ENCODE measurements around the gene SPINT1.
A peak's percentile ranks its signal among the peaks of the same experiment; 100 is the strongest.

The SPINT1 gene

DNA sequence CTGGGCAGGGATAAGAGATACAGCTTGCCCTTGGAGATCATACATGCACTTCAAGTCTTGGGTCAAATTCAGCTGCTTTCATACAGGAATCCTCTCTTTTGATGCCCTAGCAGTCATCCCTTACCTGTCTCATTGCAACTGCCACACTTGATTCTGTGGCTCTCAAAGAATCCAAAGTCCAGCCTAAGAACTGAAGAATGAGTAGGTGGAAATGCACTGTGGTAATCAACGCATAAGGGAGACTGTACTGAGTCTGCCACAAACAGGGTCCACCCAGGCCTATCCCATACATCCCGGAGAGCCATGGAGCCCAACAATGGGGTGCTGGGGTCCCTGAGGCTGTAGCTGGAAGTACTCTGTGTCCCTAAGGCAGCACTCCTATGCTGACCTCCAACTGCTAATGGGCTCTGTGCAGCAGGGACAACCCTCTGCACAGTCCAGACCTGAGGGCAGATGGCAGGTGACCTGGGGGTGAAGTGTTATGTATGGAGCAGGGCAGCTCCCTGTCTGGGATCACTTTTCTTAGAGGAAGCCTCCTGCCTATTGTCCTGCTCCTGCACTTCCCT, 48.7 kb downstream of the SPINT1 start:
- no peak for DNase-seq (ENCODE audit: low read depth in 3 of 3)

DNA sequence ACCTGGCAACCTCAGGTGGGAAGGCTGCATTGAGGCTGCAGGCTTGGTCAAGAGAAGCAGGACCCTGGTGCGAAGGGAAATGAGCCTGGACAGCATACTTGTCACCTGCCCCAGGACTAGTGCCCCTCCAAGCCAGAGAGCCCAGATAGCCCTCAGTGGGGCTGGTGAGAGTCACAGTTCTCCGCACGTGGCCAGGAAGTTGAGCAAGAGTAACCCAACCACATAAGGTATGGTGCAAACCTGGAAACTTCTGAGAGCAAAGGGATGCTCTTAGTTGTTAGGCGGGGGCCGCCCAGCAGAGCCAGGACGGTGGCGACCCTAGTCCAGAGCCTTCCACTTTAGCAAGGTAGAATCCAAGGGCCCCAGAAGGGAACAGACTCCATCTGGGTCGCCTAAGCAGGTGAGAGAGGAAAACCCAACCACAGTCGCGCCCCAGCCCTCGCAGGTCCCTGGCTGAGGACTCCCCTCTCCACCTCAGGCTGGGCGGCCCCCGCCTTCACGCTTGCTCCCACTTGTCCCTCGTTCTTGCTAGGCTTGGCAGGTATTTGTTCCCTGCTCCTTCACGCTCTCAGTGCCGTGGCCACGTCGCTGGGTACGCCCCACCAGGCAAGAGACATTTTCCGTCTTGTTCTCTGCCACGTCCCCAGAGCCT, 49.3 kb downstream of the SPINT1 start:
- no peak for DNase-seq (ENCODE audit: low read depth in 3 of 3)

GRCh38 chr15:40893733-40894680, 50.2 kb downstream of the SPINT1 start, which contains the start of gene VPS18:
Gene VPS18, plus strand, starts transcription at chr15:40894450. Its CDS starts 319 bp downstream, at chr15:40894769.
- peak; percentile 96 to 100 (median 97) for DNase-seq (ENCODE audit: low read depth in 3 of 3)

DNA sequence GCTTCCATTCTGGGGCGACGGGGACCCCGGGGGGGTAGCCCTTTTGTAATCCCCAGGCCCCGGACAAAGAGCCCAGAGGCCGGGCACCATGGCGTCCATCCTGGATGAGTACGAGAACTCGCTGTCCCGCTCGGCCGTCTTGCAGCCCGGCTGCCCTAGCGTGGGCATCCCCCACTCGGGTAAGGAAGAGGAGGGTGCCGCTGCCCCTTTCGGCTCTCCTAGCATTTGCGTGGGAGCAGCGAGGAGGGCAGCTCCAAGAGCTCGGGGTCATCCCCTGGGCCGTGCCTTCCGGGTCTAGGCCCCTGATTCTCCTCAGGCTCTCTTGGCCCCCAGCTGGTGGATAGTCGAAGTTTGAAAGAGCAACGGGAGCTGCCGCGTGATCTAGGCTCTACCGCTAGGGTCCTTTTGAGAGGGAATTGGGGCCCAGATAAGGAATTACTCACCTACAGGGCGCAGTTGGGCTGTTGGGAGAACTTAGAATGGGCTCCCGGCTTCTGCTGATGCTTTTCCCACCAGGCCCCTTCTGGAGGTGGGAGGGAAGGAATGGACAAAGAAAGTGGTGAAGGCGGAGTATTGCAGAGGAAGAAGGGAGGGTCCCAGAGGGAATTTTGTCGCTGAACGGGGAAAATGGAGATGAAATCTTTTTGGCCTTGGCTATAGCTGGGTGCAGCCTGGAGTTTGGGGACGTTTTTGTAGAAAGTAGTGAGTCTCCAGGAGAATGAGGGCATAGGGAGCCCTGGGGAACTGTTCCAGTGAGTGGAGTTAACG, 51.0 kb downstream of the SPINT1 start:
- peak in 1 of 3 donors; percentile 48 for DNase-seq (ENCODE audit: low read depth in 3 of 3)

DNA sequence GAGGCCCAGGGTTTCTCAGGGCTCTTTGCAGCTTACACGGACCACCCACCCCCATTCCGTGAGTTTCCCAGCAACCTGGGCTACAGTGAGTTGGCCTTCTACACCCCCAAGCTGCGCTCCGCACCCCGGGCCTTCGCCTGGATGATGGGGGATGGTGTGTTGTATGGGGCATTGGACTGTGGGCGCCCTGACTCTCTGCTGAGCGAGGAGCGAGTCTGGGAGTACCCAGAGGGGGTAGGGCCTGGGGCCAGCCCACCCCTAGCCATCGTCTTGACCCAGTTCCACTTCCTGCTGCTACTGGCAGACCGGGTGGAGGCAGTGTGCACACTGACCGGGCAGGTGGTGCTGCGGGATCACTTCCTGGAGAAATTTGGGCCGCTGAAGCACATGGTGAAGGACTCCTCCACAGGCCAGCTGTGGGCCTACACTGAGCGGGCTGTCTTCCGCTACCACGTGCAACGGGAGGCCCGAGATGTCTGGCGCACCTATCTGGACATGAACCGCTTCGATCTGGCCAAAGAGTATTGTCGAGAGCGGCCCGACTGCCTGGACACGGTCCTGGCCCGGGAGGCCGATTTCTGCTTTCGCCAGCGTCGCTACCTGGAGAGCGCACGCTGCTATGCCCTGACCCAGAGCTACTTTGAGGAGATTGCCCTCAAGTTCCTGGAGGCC, 55.8 kb downstream of the SPINT1 start:
- DNase-seq (ENCODE audit: low read depth in 3 of 3) = no peak

DNA sequence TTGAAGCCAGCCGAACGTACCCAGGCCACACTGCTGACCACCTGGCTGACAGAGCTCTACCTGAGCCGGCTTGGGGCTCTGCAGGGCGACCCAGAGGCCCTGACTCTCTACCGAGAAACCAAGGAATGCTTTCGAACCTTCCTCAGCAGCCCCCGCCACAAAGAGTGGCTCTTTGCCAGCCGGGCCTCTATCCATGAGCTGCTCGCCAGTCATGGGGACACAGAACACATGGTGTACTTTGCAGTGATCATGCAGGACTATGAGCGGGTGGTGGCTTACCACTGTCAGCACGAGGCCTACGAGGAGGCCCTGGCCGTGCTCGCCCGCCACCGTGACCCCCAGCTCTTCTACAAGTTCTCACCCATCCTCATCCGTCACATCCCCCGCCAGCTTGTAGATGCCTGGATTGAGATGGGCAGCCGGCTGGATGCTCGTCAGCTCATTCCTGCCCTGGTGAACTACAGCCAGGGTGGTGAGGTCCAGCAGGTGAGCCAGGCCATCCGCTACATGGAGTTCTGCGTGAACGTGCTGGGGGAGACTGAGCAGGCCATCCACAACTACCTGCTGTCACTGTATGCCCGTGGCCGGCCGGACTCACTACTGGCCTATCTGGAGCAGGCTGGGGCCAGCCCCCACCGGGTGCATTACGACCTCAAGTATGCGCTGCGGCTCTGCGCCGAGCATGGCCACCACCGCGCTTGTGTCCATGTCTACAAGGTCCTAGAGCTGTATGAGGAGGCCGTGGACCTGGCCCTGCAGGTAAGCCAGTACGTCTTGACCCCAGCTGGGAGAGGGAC, 56.6 kb downstream of the SPINT1 start:
- DNase-seq (ENCODE audit: low read depth in 3 of 3) = no peak

DNA sequence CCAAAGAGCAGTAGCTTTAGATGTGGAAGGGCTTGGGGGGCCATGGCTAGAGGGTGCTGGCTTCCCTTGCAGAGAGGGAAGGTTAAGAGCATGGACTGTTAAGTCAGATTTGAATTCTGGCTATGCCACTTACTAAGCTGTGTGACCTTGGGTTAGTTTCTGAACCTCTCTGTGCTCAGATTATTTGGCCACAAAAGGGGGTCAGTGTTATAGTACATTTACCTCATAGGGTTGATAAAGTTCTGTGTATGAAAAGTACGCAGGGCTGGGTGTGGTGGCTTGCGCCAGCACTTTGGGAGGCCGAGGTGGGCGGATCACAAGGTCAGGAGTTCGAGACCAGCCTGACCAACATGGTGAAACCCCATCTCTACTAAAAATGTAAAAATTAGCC, 57.2 kb downstream of the SPINT1 start:
- DNase-seq (ENCODE audit: low read depth in 3 of 3) = no peak

- no peak for DNase-seq (ENCODE audit: low read depth in 3 of 3)
These were observed 59.0 kb downstream of the SPINT1 start for GRCh38 chr15:40902605-40903561.

GRCh38 chr15:40904552-40905201, 60.8 kb downstream of the SPINT1 start:
- DNase-seq (ENCODE audit: low read depth in 3 of 3) = no peak

GRCh38 chr15:40906091-40906990, 62.5 kb downstream of the SPINT1 start:
- DNase-seq (ENCODE audit: low read depth in 3 of 3) = peak; percentile 63 to 83 (median 72)

DNA sequence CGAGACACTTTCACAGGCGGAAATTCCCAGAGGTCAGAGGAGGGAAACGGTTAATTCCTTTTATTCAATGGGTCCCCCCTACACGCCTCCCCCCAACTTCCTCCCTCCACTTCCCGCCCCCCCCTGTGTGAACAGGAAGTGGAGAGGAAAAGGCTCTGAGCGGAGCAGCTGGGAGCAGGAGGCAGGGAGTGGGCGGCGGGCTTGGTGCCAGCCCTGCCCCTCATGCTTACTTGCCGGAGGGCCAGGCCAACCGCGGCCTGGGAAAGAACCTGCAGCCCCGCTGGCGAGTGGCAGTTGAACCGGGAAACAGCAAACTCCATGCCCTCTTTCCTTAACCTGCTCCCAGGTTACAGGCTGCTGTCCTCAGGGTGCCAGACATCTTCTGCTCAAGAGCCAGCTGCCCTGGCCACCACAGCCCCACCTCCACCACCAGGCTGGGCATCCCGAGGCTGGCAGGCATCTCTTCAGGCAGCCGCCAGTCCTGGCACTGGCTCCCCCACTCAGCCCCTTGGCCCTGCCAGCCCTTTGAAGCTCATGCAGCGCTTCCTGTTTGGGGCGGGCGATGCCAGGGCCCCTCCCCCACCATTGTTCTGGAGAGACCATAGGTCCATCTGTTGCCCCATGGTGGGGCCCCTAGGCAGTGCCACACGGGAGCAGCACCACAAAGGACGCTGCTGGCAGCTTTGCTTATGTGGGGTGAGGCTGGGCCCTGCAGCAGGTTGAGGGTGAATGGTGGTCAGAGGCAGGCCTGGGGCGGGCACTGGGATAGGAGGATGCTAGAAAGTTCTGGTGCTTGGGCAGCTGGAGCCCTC, 63.3 kb downstream of the SPINT1 start:
- peak in 1 of 3 donors; percentile 40 for DNase-seq (ENCODE audit: low read depth in 3 of 3)

Measured in stimulated activated CD4-positive, alpha-beta T cell treated with anti-CD3 and anti-CD28 coated beads, TNF-alpha, amount 100 ng/mL, for 48 hours (primary cell).